ENCODE measurements around the gene EFCAB6.

DNA sequence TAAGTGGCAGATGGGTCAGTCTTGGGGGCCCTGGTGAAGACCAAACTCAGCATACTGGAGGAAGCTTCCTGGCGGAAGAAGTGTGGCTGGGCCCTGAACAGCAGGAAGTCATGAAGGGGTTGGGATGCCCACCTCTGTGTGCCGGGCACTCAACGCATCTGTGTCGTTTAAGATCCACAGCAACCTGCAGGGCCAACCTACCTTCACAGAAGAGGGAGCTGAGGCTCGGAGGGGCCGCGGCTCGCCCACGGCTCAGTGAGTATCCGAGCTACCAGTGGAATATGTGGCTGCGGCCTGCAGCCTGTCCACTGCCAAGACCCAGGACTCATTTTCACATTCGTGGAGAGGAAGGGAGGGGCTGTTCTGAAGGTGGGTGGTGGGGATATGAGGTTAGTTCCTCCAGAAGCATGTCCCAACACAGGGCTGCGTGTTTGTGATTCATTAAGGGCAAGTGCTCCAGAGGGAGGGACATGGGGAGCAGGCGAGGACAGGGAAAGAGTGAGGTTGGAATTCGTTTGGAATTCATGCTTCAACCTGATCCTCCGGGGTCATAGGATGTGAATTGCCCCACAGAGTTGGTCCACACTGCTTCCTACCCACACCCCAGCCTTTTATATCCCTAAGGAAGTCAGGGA lies 300.7 kb downstream of the EFCAB6 start:
- no peak for TF ChIP-seq CTCF (IDR thresholded peaks at IDR 0.05)
- TF ChIP-seq, protein P1, sequence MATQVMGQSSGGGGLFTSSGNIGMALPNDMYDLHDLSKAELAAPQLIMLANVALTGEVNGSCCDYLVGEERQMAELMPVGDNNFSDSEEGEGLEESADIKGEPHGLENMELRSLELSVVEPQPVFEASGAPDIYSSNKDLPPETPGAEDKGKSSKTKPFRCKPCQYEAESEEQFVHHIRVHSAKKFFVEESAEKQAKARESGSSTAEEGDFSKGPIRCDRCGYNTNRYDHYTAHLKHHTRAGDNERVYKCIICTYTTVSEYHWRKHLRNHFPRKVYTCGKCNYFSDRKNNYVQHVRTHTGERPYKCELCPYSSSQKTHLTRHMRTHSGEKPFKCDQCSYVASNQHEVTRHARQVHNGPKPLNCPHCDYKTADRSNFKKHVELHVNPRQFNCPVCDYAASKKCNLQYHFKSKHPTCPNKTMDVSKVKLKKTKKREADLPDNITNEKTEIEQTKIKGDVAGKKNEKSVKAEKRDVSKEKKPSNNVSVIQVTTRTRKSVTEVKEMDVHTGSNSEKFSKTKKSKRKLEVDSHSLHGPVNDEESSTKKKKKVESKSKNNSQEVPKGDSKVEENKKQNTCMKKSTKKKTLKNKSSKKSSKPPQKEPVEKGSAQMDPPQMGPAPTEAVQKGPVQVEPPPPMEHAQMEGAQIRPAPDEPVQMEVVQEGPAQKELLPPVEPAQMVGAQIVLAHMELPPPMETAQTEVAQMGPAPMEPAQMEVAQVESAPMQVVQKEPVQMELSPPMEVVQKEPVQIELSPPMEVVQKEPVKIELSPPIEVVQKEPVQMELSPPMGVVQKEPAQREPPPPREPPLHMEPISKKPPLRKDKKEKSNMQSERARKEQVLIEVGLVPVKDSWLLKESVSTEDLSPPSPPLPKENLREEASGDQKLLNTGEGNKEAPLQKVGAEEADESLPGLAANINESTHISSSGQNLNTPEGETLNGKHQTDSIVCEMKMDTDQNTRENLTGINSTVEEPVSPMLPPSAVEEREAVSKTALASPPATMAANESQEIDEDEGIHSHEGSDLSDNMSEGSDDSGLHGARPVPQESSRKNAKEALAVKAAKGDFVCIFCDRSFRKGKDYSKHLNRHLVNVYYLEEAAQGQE (IDR thresholded peaks at IDR 0.05; ENCODE audit: insufficient read depth in 1 of 2, low read depth in 2 of 2, low read length in 1 of 2): no peak
